HG03442 (cell line): Measurements from ENCODE around the gene MRPL11.

Experiments used
- ATAC-seq: cut with Tn5 transposase; IDR thresholded peaks from one replicate; pipeline ENCODE4 v1.9.1; 2021; ENCODE audit warnings: mild to moderate bottlenecking, moderate library complexity; ENCODE audit not compliant: unreplicated experiment

The MRPL11 gene

GRCh38 chr11:66408488-66409214 lies 30.0 kb downstream of the MRPL11 start:
- no peak for ATAC-seq

- ATAC-seq: no peak
Measured at GRCh38 chr11:66407651-66408050, 31.0 kb downstream of the MRPL11 start.

GRCh38 chr11:66393954-66394353 lies 44.7 kb downstream of the MRPL11 start:
- ATAC-seq: no peak

- ATAC-seq: no peak
Measured at GRCh38 chr11:66391322-66391721, 47.3 kb downstream of the MRPL11 start.

- no peak for ATAC-seq
Measured at GRCh38 chr11:66388780-66389386, 49.8 kb downstream of the MRPL11 start.

- no peak for ATAC-seq
Measured at GRCh38 chr11:66386171-66387069, 52.2 kb downstream of the MRPL11 start.
